ENCODE data around the gene LPAR6. TPM values are rescaled to one million over a fixed set of nuclear protein-coding genes. Genes with fewer than 3 reads are reported as not detected.

The LPAR6 gene
- total and polyA plus RNA-seq, 2 donors from 2014 or later: 29.3 to 45.1 TPM

DNA sequence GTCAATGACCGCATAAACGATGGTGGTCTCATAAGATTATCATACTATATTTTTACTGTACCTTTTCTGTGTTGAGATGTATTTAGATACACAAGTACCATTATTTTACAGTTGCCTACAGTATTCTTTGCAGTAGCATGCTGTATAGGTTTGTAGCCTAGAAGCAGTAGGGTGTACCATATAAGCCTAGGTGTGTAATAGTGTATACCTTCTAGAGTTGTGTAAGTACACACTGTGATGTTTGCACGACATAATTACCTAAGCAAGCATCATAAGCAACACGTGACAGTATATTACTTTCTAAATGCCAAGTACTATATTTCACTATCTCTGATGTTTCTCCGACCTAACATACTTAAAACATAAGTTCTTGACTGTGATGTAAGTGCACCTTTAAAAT lies 2.7 kb downstream of the LPAR6 start:
- Histone ChIP-seq H3K27ac (ENCODE audit: low read depth in 2 of 2, low read length in 2 of 2) (peak overlapping the region; percentile 32 to 43), H3K9me3 (ENCODE audit: control insufficient read depth in 2 of 3, insufficient read depth in 1 of 3, low read length in 3 of 3) (no peaks in the 10 kb centered on the region), H3K4me1 (ENCODE audit: control insufficient read depth in 2 of 3, insufficient read depth in 2 of 3, low read depth in 1 of 3, low read length in 3 of 3) (peaks cover 3 to 10% (median 4%) of the 10 kb centered on the region in 3 donors), H3K27me3 (ENCODE audit: control insufficient read depth, insufficient read depth, low read length) (no peaks in the 10 kb centered on the region), H3K4me3 (ENCODE audit: low read length in 3 of 3) (peak overlapping the region; percentile 50 to 97 (median 74)), H3K36me3 (ENCODE audit: control insufficient read depth in 2 of 3, insufficient read depth in 3 of 3, low read length in 3 of 3) (no peaks in the 10 kb centered on the region), H3K9ac (ENCODE audit: low read length in 3 of 3) (peak overlapping the region; percentile 12 to 62 (median 37))
- intact Hi-C loops (cut with DNase I): no loop called here
- FAIRE-seq (no peak), DNase-seq (peak in 1 of 5 donors; percentile 23)
- TF ChIP-seq, protein P1, sequence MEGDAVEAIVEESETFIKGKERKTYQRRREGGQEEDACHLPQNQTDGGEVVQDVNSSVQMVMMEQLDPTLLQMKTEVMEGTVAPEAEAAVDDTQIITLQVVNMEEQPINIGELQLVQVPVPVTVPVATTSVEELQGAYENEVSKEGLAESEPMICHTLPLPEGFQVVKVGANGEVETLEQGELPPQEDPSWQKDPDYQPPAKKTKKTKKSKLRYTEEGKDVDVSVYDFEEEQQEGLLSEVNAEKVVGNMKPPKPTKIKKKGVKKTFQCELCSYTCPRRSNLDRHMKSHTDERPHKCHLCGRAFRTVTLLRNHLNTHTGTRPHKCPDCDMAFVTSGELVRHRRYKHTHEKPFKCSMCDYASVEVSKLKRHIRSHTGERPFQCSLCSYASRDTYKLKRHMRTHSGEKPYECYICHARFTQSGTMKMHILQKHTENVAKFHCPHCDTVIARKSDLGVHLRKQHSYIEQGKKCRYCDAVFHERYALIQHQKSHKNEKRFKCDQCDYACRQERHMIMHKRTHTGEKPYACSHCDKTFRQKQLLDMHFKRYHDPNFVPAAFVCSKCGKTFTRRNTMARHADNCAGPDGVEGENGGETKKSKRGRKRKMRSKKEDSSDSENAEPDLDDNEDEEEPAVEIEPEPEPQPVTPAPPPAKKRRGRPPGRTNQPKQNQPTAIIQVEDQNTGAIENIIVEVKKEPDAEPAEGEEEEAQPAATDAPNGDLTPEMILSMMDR (IDR thresholded peaks at IDR 0.05; ENCODE audit: borderline replicate concordance, extremely low read depth, insufficient read depth): no peak

DNA sequence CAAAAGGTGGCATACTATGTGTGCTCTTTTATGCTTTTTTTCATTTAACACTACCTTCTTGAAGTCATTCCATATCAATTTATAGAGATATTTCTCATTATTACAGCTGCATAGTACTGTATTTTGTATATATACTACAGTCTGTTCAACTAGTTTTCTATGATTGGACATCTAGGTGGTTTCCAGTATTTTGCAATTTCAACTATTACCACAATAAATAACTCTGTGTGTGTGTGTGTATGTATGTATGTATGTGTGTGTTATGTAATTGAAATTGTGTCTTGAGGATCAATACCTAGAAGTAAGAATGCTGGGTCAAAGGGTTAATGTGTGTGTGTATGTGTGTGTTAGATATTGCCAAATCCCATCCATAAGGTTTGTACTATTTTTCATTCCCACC lies 7.0 kb downstream of the LPAR6 start:
- H3K9me3 ChIP-seq (ENCODE audit: control insufficient read depth in 2 of 3, insufficient read depth in 1 of 3, low read length in 3 of 3): no peaks in the 10 kb centered on the region
- peak overlapping the region in 1 of 2 donors; percentile 59 for H3K27ac ChIP-seq (ENCODE audit: low read depth in 2 of 2, low read length in 2 of 2)
- H3K36me3 ChIP-seq (ENCODE audit: control insufficient read depth in 2 of 3, insufficient read depth in 3 of 3, low read length in 3 of 3): no peaks in the 10 kb centered on the region
- no peak for DNase-seq
- no peaks in the 10 kb centered on the region for H3K27me3 ChIP-seq (ENCODE audit: control insufficient read depth, insufficient read depth, low read length)
- TF ChIP-seq, protein P1 (IDR thresholded peaks at IDR 0.05; ENCODE audit: borderline replicate concordance, extremely low read depth, insufficient read depth): no peak
- H3K4me3 ChIP-seq (ENCODE audit: low read length in 3 of 3): no peak overlapping the region
- H3K4me1 ChIP-seq (ENCODE audit: control insufficient read depth in 2 of 3, insufficient read depth in 2 of 3, low read depth in 1 of 3, low read length in 3 of 3): peaks cover 3 to 12% (median 10%) of the 10 kb centered on the region in 3 donors
- H3K9ac ChIP-seq (ENCODE audit: low read length in 3 of 3): no peak overlapping the region
- no peak for FAIRE-seq
- intact Hi-C loops (cut with DNase I): no loop called here

DNA sequence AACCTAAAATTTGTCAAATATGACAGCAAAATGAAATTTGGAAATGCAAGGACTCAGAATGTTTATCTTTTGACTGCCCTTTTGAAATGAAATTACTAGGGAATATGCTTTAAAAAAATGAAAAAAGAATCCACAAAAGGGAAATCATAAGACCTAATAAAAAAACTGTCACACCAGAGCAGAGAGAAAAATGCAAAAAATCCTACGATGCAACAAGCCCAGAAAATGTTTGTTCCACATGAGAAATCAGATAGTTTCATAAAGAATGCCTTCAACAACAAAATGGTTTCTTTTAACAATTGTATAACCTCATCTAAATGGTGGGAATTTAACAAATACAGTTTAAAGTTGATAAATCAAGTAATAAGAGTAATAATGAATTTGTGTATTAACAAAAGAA lies 8.0 kb downstream of the LPAR6 start:
- FAIRE-seq: no peak
- H3K27ac ChIP-seq (ENCODE audit: low read depth in 2 of 2, low read length in 2 of 2): peak overlapping the region in 1 of 2 donors; percentile 70

More for the DNA sequence above, 8.0 kb downstream of the LPAR6 start:
- no peak for DNase-seq
- TF ChIP-seq, protein P1 (IDR thresholded peaks at IDR 0.05; ENCODE audit: borderline replicate concordance, extremely low read depth, insufficient read depth): no peak
- Histone ChIP-seq H3K36me3 (ENCODE audit: control insufficient read depth in 2 of 3, insufficient read depth in 3 of 3, low read length in 3 of 3) (no peaks in the 10 kb centered on the region), H3K27me3 (ENCODE audit: control insufficient read depth, insufficient read depth, low read length) (no peaks in the 10 kb centered on the region), H3K4me3 (ENCODE audit: low read length in 3 of 3) (no peak overlapping the region), H3K9me3 (ENCODE audit: control insufficient read depth in 2 of 3, insufficient read depth in 1 of 3, low read length in 3 of 3) (no peaks in the 10 kb centered on the region), H3K9ac (ENCODE audit: low read length in 3 of 3) (peak overlapping the region in 1 of 3 donors; percentile 8), H3K4me1 (ENCODE audit: control insufficient read depth in 2 of 3, insufficient read depth in 2 of 3, low read depth in 1 of 3, low read length in 3 of 3) (peaks cover 7 to 19% (median 16%) of the 10 kb centered on the region in 3 donors)
- intact Hi-C loops (cut with DNase I): no loop called here

Data from kidney (tissue), 14 donors.